ENCODE data around the gene CHGA.

Gene CHGA, protein sequence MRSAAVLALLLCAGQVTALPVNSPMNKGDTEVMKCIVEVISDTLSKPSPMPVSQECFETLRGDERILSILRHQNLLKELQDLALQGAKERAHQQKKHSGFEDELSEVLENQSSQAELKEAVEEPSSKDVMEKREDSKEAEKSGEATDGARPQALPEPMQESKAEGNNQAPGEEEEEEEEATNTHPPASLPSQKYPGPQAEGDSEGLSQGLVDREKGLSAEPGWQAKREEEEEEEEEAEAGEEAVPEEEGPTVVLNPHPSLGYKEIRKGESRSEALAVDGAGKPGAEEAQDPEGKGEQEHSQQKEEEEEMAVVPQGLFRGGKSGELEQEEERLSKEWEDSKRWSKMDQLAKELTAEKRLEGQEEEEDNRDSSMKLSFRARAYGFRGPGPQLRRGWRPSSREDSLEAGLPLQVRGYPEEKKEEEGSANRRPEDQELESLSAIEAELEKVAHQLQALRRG

DNA sequence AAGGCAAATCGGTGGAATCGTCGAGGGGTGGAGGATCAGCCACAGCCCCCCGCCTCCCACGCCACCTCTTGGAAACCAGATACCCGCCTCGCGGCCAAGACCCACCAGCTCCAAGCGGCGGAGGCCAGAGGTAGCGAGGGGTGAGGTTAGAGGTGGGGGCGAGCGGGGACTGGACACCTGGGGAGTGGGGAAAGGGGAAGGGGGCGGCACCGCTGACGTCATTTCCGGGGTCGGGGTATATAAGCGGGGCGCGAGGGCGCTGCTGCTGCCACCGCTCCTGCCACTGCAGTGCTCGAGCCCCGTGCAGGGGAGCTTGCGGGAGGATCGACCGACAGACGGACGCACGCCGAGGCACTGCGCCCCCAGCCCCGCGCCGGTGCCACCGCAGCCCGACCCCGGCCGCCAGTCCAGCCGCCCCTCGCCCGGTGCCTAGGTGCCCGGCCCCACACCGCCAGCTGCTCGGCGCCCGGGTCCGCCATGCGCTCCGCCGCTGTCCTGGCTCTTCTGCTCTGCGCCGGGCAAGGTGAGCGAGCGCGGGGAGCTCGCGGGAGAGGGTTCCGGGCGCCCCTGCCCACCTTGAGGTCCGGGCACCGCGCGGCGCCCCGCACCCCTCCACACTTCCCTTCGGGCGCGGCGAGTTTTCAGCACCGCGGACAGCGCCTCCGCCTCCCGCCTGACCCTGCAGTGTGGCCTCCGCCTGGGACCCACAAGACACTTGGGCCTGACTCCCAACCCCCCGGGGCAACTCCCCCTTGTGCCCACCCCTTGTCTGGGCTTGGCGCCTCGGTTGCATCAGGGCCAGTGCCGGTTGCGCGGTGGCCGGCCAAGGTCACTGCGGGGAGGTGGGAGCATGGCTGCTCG lies at the start of gene CHGA:
Gene CHGA (plus strand): TSS at position 268 of the 861 bp plus-strand sequence. CDS start 210 bp downstream, at position 478.
- no peak for DNase-seq (ENCODE audit: low read depth)

- DNase-seq (ENCODE audit: low read depth) = no peak
Observed at GRCh38 chr14:92874962-92875661, 47.8 kb upstream of the CHGA start.

DNA sequence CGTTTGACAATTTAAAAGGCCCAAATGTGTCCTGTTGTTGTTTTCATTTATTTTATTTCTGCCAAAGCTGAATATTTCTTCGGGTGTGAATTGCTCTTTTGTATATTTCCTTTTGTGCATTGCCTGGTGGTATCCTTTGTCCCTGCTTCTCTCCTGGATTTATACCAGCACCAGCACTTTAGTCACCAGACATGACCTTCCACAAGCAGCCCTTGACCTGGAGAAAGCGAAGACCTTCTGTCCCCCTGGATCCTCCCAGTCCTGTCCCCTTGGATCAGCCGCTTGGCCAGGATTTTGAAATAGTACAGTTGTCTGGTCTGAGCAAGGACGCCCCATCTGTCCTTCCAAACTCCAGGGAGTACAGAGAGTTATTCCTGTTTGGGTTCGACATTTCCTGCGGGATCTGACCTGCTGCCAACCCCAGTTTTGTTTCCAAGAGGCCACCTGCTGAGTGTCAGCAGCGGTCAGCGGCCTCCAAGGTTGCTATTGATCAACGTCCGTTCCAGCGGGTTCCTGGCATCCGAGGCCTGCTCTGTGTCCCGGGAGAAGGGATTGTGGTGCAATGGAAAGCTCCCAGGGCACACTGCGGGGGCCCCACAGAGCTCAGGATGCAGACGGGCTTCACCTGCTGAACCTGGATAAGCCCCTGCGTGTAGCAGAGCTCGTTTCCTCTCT lies 45.1 kb upstream of the CHGA start:
- DNase-seq (ENCODE audit: low read depth) = no peak

- DNase-seq (ENCODE audit: low read depth) = no peak
Observed at GRCh38 chr14:92880351-92880750, 42.6 kb upstream of the CHGA start.

GRCh38 chr14:92880851-92881250 lies 42.1 kb upstream of the CHGA start:
- DNase-seq (ENCODE audit: low read depth) = no peak

DNA sequence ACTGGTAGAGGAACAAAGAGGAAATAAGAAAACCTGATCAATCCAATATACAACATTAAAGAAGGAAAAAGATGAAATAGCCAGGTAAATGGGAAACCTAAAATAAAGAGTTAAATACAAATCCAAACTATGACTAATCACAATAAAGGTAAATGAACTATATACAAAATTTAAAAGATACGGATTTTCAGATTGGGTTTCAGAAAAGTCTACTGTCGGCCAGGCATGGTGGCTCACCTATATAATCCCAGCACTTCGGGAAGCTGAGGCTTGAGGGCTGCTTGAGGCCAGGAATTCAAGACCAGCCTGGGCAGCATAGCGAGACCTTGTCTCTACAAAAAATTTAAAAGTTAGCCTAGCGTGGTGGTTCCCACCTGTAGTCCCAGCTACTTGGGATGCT lies 39.9 kb upstream of the CHGA start:
- DNase-seq (ENCODE audit: low read depth) = no peak

DNA sequence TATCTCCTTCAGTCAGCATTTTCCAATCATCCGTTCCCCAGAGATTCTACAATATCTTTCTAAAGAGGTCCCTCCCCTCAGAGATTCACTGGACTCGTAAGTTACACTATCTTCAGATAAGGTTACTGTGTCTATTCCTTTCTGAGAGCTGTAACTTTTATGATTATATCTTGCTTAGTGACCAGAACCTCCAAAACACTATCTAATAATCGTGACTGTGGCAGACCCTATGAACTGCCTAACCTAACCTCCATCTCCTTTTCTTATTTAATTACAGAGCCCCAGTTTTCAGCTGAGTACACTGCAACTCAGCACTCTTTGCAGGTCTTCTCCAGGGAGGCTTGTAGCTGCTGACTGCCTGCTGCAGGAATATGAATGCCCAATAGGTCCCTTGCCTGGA lies 38.5 kb upstream of the CHGA start:
- no peak for DNase-seq (ENCODE audit: low read depth)

DNA sequence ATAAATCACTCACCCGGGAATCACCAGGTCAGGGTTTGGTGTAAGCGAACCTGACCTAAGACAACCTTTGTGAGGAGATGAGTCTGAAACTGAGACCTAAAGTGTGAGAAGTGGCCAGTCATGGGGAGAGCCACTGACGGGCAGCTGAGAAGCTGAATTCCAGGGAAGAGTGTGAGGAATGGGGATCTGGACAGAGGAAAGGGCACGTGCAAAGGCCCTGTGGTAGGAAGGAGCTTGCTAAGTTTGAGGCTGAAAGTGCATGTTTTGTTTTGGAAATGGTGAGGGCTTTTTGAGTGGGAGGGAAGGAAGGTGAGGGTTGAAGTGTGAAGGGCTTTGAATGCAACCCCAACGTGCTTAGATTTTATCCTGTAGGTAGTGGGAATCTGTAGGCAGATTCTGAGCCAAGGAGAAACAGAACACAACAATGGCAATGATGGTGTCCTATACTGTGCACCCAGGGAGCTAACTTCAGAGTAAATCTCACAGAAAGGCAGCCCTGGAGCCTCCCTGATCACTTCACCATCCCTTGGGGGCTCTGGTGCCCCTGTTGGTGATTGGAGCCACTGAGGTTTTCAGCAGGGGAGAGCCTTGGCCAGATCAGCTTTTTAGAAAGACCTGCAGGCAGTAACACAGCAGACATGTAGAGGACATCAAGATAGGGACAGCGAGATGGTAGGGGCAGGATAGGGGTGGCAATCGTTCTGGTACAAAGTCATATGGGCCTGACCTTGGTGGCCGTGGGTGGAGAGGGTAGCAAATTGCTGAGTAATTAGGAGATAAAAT lies 37.5 kb upstream of the CHGA start:
- DNase-seq (ENCODE audit: low read depth) = no peak

GRCh38 chr14:92886337-92886736 lies 36.6 kb upstream of the CHGA start:
- DNase-seq (ENCODE audit: low read depth) = no peak

- no peak for DNase-seq (ENCODE audit: low read depth)
Observed at GRCh38 chr14:92887157-92887556, 35.8 kb upstream of the CHGA start.

- DNase-seq (ENCODE audit: low read depth) = no peak
Observed at GRCh38 chr14:92888896-92889295, 34.1 kb upstream of the CHGA start.

- DNase-seq (ENCODE audit: low read depth) = no peak
Observed at GRCh38 chr14:92890830-92891588, 31.9 kb upstream of the CHGA start.

DNA sequence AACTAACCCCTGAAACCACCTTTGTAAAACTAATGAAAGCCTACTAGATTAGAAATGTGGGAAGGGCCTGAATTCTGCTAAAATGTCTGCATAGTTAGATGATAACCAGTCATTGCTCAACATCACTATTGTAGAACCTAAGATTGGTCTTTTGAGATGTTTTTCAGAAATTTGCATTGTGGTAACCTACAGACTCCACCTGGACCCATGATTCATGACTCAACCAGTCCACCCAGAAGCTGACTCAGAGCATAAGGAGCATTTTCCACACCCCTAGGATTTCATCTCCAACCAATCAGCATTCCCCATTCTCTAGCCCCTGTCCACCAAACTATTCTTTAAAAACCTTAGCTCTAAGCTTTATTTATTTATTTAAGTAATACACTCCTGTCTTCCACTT lies 30.4 kb upstream of the CHGA start:
- no peak for DNase-seq (ENCODE audit: low read depth)

- no peak for DNase-seq (ENCODE audit: low read depth)
Observed at GRCh38 chr14:92895352-92895878, 27.5 kb upstream of the CHGA start.

DNA sequence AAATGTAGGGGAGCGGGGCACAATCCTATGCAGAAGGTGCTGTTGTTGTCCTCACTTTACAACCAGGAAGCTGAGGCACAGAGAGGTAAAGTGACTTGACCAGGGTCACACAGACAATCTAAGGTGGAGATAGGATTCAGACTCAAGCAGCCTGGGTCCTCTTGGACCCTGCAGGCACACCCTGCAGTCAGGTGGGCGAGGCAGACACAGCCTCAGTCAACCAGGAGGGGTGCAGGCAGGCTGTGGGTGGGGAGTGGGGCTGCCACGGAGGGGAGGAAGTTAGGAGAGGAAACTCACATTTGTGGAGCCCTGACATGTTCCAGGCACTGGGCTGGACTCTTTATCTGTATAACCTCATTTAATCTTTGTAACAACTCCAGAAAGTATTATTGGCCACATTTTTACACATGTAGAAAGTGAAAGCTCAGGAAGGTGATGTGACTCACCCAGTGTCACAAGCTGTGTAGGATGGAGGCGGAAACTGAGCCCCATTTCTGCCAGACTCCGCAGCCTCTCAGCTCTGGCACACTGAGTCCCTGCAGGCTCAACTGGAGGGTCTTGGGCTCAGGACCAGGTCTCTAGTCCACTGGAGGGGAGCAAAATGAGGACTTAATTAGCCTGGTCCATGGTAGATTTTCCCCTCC lies 24.9 kb upstream of the CHGA start:
- DNase-seq (ENCODE audit: low read depth) = no peak

DNA sequence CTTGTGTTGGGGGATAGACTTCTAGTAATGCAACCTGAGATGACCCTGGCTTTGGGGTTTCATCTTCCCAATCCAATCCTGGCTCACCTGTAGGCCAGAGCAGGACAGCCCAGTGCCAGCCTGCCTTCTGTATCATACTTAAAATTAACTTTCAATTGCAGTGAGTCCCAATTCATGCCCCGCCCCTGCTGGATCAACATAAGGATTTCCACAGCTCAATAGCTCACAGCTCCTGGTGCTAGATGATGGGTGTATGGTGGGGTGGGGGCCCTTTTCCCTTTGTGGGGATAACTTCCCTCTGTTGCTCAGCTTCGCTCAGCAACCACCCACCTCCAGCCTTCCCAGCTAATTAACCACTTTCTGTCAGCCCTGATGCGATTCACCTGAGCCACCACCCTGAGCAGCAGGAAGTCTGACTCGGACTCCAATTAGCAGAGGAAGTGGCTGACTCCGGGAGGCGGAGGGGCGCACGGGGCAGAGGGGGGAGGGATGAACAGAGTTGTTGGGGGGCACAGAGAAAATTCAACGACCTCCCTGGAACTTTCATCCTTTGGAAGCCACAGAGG lies 24.3 kb upstream of the CHGA start:
- DNase-seq (ENCODE audit: low read depth) = no peak

DNA sequence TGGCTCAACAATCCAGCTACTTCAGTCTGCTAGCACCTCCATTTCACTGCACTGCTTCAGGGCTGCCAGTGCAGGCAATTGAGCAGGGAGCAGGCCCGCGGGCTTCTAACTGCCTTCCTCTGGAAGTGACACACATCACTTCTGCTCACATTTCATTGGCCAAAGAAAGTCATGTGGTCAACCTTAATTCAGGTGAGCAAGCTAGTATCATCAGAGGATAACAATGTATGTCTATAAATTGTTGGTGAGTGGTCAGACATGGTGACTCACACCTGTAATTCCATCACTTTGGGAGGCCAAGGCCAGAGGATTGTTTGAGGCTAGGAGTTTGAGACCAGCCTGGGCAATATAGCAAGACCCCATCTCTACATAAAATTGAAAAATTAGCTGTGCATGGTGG lies 22.3 kb upstream of the CHGA start:
- DNase-seq (ENCODE audit: low read depth) = no peak

DNA sequence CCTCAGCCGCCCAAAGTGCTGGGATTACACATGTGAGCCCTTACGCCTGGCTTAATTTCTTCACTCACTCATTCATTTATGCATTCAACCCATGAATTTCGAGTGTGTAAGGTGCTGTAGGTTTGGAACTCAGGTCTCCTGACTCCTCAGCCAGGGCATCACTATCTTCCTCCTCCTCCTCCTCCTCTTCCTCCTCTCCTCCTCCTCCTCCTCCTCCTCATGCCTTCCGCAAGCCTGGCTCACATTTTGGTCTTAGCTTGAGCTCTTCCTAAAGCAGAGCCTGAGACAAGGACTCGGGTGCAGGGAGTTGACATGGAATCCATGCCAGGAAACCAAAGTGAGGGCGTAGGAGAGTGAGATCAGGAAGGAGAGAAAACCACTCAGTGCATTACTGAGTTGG lies 20.8 kb upstream of the CHGA start:
- no peak for DNase-seq (ENCODE audit: low read depth)

- DNase-seq (ENCODE audit: low read depth) = no peak
Observed at GRCh38 chr14:92902726-92903125, 20.2 kb upstream of the CHGA start.
